GM12874 (cell line): Measurements from ENCODE around the gene PRKCH.

Source experiments
- CTCF ChIP-seq: IDR thresholded peaks from 2 replicates; pipeline ENCODE4 v1.5.1; 2011; ENCODE audit warnings: low read depth, mild to moderate bottlenecking, control low read depth, low read length, moderate library complexity; ENCODE audit not compliant: insufficient read depth

The PRKCH gene

GRCh38 chr14:61452452-61452851 is 131.1 kb downstream of the PRKCH start:
- no peak for TF ChIP-seq CTCF

GRCh38 chr14:61453103-61453767 is 131.9 kb downstream of the PRKCH start:
- no peak for TF ChIP-seq CTCF

- no peak for TF ChIP-seq CTCF
Observed at GRCh38 chr14:61454545-61454944, 133.2 kb downstream of the PRKCH start.

GRCh38 chr14:61455351-61455750 is 134.0 kb downstream of the PRKCH start:
- no peak for TF ChIP-seq CTCF

DNA sequence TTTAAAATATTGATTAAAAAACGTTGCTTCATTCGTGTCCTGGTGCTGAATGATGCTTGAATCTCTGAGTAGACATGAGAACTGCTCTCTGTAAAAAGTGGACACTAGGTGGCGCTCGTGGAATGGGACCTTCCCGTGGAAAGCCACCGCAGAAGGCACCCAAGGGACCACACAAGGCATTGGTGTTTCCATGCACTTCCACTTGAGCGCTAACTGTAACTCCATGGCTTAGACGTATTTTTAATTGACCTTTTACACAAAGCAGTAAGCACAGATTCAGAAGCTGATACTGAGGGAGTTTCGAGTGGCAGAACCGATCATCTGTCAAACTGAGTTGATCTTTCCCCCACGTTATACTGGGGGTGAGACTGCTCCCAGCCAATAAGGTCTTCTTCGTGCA is 135.3 kb downstream of the PRKCH start:
- TF ChIP-seq CTCF, result peak; percentile 75

DNA sequence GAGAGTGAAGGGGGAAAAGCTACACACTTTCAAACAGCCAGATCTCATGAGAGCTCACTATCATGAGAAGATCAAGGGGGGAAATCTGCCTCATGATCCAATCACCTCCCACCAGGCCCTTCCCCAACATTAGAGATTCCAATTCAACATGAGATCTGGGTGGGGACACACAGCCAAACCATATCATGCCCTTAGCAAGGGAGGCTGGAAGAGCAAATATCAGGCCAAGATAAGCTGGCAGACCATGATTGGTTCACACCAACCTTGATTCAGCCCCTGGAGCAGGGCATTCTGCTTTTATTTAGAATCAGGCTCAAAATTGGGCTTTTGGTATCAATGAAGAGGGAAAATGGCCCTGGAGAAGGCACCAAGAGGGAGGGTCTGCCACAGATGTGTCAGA is 137.4 kb downstream of the PRKCH start:
- TF ChIP-seq CTCF, result no peak

DNA sequence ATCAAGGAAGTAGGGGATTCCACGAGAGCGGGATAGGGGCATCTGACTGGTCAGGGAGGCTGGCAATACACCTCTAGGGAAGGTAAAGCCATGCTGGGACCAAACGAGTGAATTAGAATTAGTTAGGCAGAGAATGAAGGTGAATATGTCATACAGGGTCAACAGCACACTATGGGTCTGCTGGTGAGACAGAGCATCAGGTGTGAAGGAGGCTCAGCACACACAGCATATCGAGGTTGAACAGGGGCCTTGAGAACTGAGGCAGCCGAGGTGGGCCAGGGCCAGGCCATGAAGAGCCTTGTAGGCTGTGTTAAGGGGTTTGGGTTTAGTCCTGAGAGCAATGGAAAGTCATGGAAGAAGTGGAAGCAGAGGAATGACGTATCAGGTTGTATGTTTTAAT is 137.8 kb downstream of the PRKCH start:
- no peak for TF ChIP-seq CTCF

DNA sequence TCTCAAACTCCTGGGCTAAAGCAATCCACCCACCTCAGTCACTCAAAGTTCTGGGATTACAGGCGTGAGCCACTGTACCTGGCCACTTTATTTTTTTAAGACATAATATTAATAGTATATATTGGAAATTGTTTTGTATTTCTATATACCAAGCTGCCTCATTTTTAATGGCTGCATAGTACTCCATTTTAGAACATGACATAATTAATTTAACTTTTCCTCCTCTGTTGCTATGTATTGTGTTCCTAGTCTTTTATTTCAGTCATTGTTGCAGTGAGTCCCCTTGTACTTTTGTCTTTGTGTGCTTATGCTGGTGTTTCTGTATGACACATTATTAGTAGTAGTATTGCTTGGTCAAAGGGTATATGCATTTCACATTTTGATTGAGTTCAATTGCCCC is 138.7 kb downstream of the PRKCH start:
- no peak for TF ChIP-seq CTCF
